Glomerular visceral epithelial cell (primary cell): ENCODE results near the gene TEX48.

Experiments
- DNase-seq: peaks from one replicate; pipeline ENCODE4 v3.0.0-alpha.2; 2016; ENCODE audit errors: extremely low spot score

Gene TEX48, protein sequence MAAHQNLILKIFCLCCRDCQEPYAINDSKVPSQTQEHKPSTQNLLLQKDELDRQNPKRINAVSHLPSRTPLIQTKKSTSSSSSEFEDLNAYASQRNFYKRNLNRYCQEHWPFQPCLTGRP

GRCh38 chr9:114681594-114682332 is at the start of gene TEX48:
Gene TEX48, minus strand, starts transcription at chr9:114682192. Its CDS starts 10,469 bp downstream, at chr9:114671723.
- peak; percentile 72 for DNase-seq

DNA sequence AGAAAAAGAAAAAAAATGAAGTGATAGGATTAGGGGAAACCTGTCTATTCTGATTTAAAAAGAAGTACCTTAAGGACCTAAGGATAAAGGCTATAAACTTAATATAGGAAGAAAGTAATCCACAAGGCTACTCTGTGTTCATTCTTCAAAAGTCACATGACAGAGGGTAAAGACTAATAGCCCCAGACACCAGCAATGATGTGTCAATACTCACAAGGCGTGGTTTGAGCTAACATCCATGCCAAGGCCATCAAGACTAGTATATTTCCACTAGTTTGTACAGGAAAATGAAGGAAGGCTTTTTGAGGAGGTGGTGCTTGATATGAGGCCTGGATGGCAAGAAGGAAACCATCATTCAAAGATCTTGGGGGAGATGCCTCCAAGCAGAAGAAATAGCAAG is 49.7 kb upstream of the TEX48 start:
- no peak for DNase-seq

DNA sequence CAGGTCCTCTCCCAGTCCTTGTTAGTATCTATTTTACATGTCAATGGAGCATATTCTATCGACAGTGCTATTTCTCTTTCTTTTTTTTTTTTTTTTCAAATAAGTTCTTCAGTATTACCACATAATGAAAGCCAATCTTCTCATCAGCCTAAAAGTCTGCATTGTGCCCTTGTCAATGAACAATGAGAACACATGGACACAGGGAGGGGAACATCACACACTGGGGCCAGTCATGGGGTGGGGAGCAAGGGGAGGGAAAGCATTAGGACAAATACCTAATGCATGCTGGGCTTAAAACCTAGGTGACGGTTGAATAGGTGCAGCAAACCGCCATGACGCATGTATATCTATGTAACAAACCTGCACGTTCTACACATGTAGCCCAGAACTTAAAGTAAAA is 47.7 kb upstream of the TEX48 start:
- DNase-seq = no peak

DNA sequence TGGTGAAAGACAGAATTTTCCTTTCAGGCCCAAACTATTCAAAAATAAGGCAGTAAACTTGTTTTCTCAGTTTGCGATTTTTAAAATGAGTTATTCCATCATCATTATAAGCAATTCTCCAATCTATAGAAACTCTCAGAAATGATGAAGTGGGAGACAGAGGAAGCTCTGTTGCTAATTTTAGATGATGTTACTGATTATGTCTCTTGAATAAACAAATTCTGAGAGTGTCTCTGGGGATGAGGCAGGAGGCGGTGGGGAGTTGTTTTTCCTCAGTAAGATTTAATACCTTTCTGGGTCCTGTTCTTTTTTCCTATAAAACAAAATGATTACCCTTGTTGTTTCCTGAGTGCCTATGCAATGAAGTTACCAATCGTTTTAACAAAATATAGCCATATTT is 43.9 kb upstream of the TEX48 start:
- DNase-seq = no peak

DNA sequence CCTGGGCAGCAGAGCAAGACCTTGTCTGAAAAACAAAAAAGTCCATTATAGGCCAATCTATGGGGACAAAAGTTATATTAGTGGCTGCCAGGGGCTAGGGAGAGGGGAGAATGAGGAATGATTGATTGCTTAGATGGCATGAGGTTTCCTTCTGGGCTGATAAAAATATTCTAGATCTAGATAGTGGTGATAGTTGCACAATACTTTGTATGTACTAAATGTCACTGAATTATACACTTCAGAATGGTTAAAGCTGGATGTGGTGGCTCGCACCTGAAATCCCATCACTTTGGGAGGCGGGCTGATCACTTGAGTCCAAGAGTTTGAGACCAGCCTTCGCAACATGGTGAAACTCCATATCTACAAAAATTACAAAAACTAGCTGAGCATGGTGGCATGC is 42.8 kb upstream of the TEX48 start:
- DNase-seq = no peak

GRCh38 chr9:114723931-114724330 is 41.9 kb upstream of the TEX48 start:
- no peak for DNase-seq

- DNase-seq = no peak
Observed at GRCh38 chr9:114722937-114723620, 41.1 kb upstream of the TEX48 start.

DNA sequence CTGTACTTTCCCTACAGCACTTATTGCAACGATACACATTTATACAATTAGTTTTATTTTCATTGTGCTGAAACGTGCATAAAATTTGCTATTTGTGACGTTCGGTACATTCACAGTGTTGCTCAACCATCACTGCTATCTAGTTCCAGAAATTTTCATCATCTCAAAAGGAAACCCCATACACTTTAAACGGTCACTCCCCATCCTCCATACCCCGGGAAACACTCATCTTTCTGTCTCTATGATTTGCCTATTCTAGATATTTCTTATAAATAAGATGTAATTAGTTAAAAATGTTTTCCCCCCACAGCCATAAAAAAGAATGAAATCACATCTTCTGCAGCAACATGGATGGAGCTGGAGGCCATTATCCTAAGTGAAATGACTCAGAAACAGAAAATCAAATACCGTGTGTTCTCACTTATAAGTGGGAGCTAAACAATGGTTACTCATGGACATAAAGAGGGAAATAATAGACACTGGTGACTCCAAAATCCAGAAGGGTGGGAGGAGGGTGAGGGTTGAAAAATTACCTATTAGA is 40.2 kb upstream of the TEX48 start:
- no peak for DNase-seq

- no peak for DNase-seq
Observed at GRCh38 chr9:114721491-114722079, 39.6 kb upstream of the TEX48 start.

DNA sequence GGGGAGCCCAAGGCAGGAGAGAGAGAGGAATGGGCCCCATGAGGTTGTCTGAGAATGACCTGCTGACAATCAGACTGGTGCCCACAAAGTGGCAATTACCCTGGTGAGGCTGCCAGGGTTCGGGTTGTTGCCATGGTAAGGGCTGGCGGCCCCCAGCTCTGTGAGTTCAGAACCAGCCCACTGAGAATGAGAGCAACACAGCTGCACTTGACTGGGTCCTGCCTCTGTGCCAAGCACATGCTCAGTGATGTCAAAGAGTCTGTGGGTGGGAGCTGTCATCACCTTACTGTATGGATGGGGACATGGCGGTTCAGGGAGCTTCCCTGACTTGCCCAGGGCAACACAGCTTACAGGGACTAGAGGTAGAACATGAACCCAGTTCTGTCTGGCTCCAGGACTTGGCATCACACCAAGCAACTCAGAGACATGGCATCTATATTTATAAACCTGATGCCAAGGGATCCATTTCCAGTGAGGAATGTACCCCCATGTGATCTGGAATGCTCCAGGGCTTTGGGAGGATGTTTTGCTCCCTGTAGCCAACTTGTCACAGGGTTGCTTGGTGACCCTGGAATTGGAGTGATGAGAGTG is 38.2 kb upstream of the TEX48 start:
- DNase-seq = peak; percentile 65

- peak; percentile 56 for DNase-seq
Observed at GRCh38 chr9:114719290-114719689, 37.3 kb upstream of the TEX48 start.

- DNase-seq = peak; percentile 82
Observed at GRCh38 chr9:114718801-114719221, 36.8 kb upstream of the TEX48 start.

- DNase-seq = no peak
Observed at GRCh38 chr9:114717908-114718486, 36.0 kb upstream of the TEX48 start.

- no peak for DNase-seq
Observed at GRCh38 chr9:114709636-114710035, 27.6 kb upstream of the TEX48 start.

DNA sequence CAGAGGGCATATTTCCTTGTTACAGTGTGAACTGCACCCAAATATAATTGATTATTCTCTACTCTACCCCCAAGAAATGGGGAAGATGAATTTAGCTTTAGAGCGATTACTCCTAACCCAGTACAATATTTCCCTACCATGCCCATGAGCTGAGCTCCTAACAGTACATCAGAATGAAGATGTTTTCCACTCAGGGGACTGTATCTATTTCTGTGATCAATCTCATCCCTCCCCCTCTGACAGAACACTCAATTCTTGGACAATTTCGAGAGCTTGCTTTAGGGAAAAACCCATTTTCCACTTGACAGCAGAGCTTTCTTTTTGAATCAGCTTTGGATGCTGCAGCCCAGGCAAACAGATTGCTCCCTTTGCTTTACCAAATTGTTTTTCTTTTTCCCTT is 24.7 kb upstream of the TEX48 start:
- no peak for DNase-seq

GRCh38 chr9:114701988-114702387 is 20.0 kb upstream of the TEX48 start:
- DNase-seq = no peak

DNA sequence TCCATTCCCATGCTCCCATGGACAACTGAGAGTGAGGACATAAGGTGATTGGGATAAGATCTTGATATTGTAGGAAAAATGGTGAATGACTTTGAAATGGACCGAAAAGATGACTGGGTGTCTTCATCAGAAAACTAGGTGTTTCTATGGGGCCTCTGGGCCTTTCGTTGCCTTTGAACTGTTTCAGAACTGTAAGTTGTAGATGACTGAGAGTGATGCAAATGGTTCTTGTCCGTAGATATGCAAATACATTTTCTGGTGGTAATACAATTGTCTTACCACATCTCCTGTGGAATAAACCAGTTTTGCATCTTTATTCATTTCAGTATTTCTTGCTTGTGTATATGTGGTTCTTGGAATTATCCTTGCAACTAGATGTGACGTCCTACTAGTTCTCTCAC is 16.0 kb upstream of the TEX48 start:
- no peak for DNase-seq

GRCh38 chr9:114696814-114697544 is 15.0 kb upstream of the TEX48 start:
- peak; percentile 54 for DNase-seq

DNA sequence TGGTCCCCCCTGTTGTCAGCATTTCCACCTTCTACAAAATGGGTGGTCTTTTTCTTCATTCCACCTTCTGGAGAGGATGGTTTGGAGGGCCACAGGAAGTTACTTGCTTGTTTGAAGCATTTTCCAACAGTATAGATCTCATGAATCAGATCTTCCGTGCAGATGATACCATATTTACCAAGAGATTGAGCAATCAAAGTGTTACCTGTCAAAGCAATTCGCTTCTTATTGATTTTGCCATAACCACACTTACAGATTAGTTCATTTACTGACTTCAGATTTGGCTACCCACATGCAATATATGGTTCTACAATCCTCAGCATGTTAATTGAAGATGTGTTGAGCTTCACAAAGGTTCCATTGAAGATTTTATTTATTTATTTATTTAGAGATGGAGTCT is 14.0 kb upstream of the TEX48 start:
- no peak for DNase-seq

DNA sequence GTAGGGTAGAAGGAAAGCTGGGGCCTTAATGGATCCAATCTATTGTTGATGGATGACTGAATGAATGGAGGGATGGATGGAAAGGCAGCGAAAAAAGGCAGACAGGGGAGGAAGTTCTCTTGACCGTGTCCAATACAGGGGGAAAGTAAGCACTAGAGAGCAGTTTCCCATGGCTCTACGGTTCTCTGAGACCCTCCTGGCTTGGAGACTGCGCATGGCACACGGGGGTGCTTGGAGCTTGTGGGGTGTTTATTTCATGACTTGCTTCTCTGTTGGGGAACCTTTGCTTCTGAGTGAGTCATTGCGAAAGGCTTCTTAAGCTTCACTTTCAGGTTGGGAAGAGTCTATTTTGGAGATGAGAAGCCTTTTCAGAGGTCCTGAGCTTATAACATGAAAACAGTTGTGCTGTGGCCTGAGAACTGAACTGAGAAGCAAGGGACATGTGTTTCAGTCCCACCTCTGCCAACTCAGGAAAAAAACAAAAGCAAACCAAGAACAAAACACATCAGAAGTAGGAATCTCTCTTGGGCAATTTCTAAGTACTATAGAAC is 12.8 kb upstream of the TEX48 start:
- DNase-seq = no peak

DNA sequence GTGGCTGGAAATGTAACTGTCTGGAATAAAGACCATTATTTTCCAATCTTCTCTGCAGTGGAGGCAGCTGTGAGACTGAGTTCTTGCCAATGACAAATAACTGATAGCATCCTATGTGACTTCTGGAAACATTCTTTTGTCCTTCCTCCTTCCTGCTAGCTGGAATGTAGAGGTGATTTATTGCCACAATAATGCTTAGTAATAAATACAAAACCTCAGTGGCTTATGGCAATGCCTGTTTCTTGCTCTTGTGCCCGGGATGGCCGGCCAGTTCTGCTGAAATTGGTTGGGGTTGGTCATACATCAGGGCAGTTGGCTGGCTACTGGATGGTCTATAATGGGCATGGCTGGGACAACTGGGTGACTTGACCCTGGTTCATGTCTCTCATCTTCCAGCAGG is 12.2 kb upstream of the TEX48 start:
- peak; percentile 53 for DNase-seq
